Fibroblast of lung (primary cell): Measurements from ENCODE around the gene RUFY1.

Source experiments
- EZH2 ChIP-seq: IDR thresholded peaks from 2 replicates; pipeline ENCODE4 v1.5.1; 2012; ENCODE audit warnings: low read length, control low read depth, mild to moderate bottlenecking; ENCODE audit errors: missing control alignments
- TF ChIP-seq, protein P1 (sequence below), 2 donors: IDR thresholded peaks in 1 of 2; conservative IDR thresholded peaks in 1 of 2; 1 replicate in 1 of 2; 2 replicates in 1 of 2; pipeline ENCODE4 v1.5.1; 2011 to 2012; ENCODE audit warnings: low read length in 2 of 2, control low read depth in 1 of 2, inconsistent platforms in 1 of 2, low read depth in 1 of 2, mild to moderate bottlenecking in 1 of 2

DNA sequence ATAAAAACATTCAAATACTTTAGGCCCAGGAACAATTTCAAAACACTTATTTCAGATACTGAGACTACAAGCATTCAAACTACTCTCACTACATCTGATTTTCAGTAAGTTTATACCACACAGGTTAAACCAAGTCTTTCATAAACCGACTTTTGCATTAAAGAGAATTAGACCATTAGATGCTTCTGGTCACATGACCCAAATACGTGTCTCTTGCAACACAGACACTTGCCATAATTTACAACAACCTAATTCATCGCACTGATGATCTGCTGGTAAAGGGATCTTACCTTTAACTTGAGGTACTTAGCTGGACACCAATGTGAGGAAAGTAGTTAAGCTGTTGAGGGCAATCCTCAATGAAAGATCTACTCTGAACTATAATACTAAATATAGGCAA lies 69.9 kb downstream of the RUFY1 start:
- TF ChIP-seq, protein P1, sequence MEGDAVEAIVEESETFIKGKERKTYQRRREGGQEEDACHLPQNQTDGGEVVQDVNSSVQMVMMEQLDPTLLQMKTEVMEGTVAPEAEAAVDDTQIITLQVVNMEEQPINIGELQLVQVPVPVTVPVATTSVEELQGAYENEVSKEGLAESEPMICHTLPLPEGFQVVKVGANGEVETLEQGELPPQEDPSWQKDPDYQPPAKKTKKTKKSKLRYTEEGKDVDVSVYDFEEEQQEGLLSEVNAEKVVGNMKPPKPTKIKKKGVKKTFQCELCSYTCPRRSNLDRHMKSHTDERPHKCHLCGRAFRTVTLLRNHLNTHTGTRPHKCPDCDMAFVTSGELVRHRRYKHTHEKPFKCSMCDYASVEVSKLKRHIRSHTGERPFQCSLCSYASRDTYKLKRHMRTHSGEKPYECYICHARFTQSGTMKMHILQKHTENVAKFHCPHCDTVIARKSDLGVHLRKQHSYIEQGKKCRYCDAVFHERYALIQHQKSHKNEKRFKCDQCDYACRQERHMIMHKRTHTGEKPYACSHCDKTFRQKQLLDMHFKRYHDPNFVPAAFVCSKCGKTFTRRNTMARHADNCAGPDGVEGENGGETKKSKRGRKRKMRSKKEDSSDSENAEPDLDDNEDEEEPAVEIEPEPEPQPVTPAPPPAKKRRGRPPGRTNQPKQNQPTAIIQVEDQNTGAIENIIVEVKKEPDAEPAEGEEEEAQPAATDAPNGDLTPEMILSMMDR (conservative IDR thresholded peaks at IDR 0.05 in 1 of 2, IDR thresholded peaks at IDR 0.05 in 1 of 2; ENCODE audit: low read depth in 1 of 2, low read length in 2 of 2), result no peak
- TF ChIP-seq EZH2, result no peak
